Activated CD4-positive, alpha-beta T cell treated with anti-CD3 and anti-CD28 coated beads for 36 hours (primary cell): Measurements from ENCODE around the gene B3GAT3. TPM values are rescaled to one million over a fixed set of nuclear protein-coding genes. Genes with fewer than 3 reads are reported as not detected.

ENCODE experiments used
- ATAC-seq: fragments of 200-7000 bp; cut with Tn5 transposase; one replicate; pipeline ENCODE4 v1.10.0; 2021; ENCODE audit warnings: mild to moderate bottlenecking, moderate library complexity
- CTCF ChIA-PET: fragments of 350-600 bp; sonication (Branson Sonifier 250); formaldehyde crosslinking; loops from one replicate; lab custom pipeline; 2021; ENCODE audit warnings: antibody characterized with exemption; lab: Charles Lee
- POLR2A ChIA-PET: fragments of 350-600 bp; sonication (Branson Sonifier 250); formaldehyde crosslinking; loops from one replicate; lab custom pipeline; 2021; ENCODE audit warnings: antibody characterized with exemption, inconsistent platforms; lab: Charles Lee
- DNase-seq: peaks from one replicate; pipeline ENCODE4 v3.0.0-alpha.2; 2020
- H3K27ac Mint-ChIP-seq: one replicate; pipeline ENCODE4 v1.8.0; 2021; ENCODE audit warnings: mixed read lengths
- H3K27me3 Mint-ChIP-seq: one replicate; pipeline ENCODE4 v1.8.0; 2021; ENCODE audit warnings: mixed read lengths
- H3K36me3 Mint-ChIP-seq: one replicate; pipeline ENCODE4 v1.8.0; 2021; ENCODE audit warnings: low read depth, mixed read lengths
- H3K4me1 Mint-ChIP-seq: one replicate; pipeline ENCODE4 v1.8.0; 2021; ENCODE audit warnings: mixed read lengths
- H3K4me3 Mint-ChIP-seq: one replicate; pipeline ENCODE4 v1.8.0; 2021; ENCODE audit warnings: mild to moderate bottlenecking, moderate library complexity, mixed read lengths
- H3K9me3 Mint-ChIP-seq: one replicate; pipeline ENCODE4 v1.8.0; 2021; ENCODE audit warnings: low read depth, mixed read lengths
- intact Hi-C, 2 experiments: fragments of 100-400 bp; cut with DNase I in 1 of 2; cut with micrococcal nuclease in 1 of 2; formaldehyde crosslinking; loops; one replicate each; pipeline versions ENCODE4 v1.14.2 to v1.15.1; 2022 to 2024; cut with DNase I, micrococcal nuclease
- total RNA-seq, 2 experiments: library from RNA; stranded (reverse); gene quantifications; one replicate each; pipeline ENCODE4 v1.2.3, GENCODE V29; 2021

The B3GAT3 gene
- total RNA-seq, 2 experiments from 2014 or later: 48.7 to 57.5 TPM

GRCh38 chr11:62613291-62613778 lies 8.5 kb downstream of the B3GAT3 start:
- H3K36me3 Mint-ChIP-seq: peaks cover 37% of the 10 kb centered on the region
- CTCF ChIA-PET: interaction anchor here (0.7 to 2.4 kb wide), 5 partner anchors 8 to 43 kb away, joined by 4 to 14 read pairs (median 10); partner anchors contain the start of genes B3GAT3 and MTA2
- H3K4me1 Mint-ChIP-seq: peaks cover 35% of the 10 kb centered on the region
- DNase-seq (no peak), ATAC-seq (no peak)
- H3K27me3 Mint-ChIP-seq: no peaks in the 10 kb centered on the region
- no peaks in the 10 kb centered on the region for H3K9me3 Mint-ChIP-seq
- intact Hi-C loops: loop anchor here (2.0 to 5.0 kb wide), 5 partner anchors 33 to 244 kb away; partner anchors contain the start of genes BSCL2 (in 1 of the 2), C11orf98 (in 1 of the 2), CSKMT (in 1 of the 2) and GANAB (in 1 of the 2)
- peak overlapping the region; percentile 35 for H3K4me3 Mint-ChIP-seq
- peak overlapping the region; percentile 87 for H3K27ac Mint-ChIP-seq
- POLR2A ChIA-PET: interaction anchor here (0.6 to 2.7 kb wide), 3 partner anchors 12 to 198 kb away, joined by 3 to 21 read pairs (median 5); partner anchors contain the start of genes MTA2 and TUT1

- ATAC-seq (peak; percentile 78), DNase-seq (peak; percentile 91)
- H3K27ac Mint-ChIP-seq: peak within 1 kb of the TSS; percentile 90
- CTCF ChIA-PET: interaction anchor here (0.7 to 2.9 kb wide), 14 partner anchors 9 to 52 kb away, joined by 3 to 19 read pairs (median 4); partner anchors contain the start of genes B3GAT3, C11orf98, EEF1G and MTA2
- H3K4me1 Mint-ChIP-seq: peaks cover 37% of the 10 kb centered on the region
- H3K9me3 Mint-ChIP-seq: no peaks in the 10 kb centered on the region
- intact Hi-C loops: loop anchor here (1.0 to 5.0 kb wide), 13 partner anchors 10 to 245 kb away; partner anchors contain the start of genes C11orf98 (in 2 of the 2), CSKMT (in 2 of the 2), GANAB (in 2 of the 2) and BSCL2 (in 1 of the 2)
- H3K36me3 Mint-ChIP-seq: peaks cover 42% of the 10 kb centered on the region
- POLR2A ChIA-PET: interaction anchor here (0.5 to 2.9 kb wide), 7 partner anchors 9 to 229 kb away, joined by 3 to 21 read pairs (median 6); partner anchors contain the start of genes B3GAT3, C11orf98, CSKMT and MTA2
- no peaks in the 10 kb centered on the region for H3K27me3 Mint-ChIP-seq
- H3K4me3 Mint-ChIP-seq: peak within 1 kb of the TSS; percentile 91
Measured at GRCh38 chr11:62612366-62613290, 9.2 kb downstream of the B3GAT3 start, which contains the start of the genes EML3 and ROM1. TSS of gene EML3 (minus strand) at chr11:62612775. CDS start at chr11:62612457, 318 bp downstream. TSS of gene ROM1 (plus strand) at chr11:62613257. CDS start at chr11:62613282, 25 bp downstream.

- CTCF ChIA-PET: interaction anchor here (0.7 to 2.9 kb wide), 17 partner anchors 10 to 106 kb away, joined by 3 to 19 read pairs (median 4); partner anchors contain the start of genes B3GAT3, C11orf98, EEF1G and MTA2
- intact Hi-C loops: loop anchor here (1.0 to 5.0 kb wide), 13 partner anchors 10 to 245 kb away; partner anchors contain the start of genes C11orf98 (in 2 of the 2), CSKMT (in 2 of the 2), GANAB (in 2 of the 2) and BSCL2 (in 1 of the 2)
- Mint-ChIP-seq H3K27ac (peak overlapping the region; percentile 90), H3K9me3 (no peaks in the 10 kb centered on the region), H3K36me3 (peaks cover 44% of the 10 kb centered on the region), H3K27me3 (no peaks in the 10 kb centered on the region), H3K4me3 (peak overlapping the region; percentile 91), H3K4me1 (peaks cover 38% of the 10 kb centered on the region)
- ATAC-seq: peak; percentile 25
- POLR2A ChIA-PET: interaction anchor here (0.6 to 2.9 kb wide), 8 partner anchors 10 to 267 kb away, joined by 3 to 21 read pairs (median 5); partner anchors contain the start of genes B3GAT3, C11orf98, CSKMT and MTA2
- DNase-seq: peak; percentile 72
Measured at GRCh38 chr11:62611705-62612365, 10.0 kb downstream of the B3GAT3 start.

- POLR2A ChIA-PET: interaction anchor here (0.6 to 2.9 kb wide), 8 partner anchors 9 to 267 kb away, joined by 3 to 21 read pairs (median 5); partner anchors contain the start of genes B3GAT3, C11orf98, CSKMT and MTA2
- DNase-seq (peak; percentile 16), ATAC-seq (no peak)
- Mint-ChIP-seq H3K4me3 (peak overlapping the region; percentile 91), H3K27ac (peak overlapping the region; percentile 90), H3K9me3 (no peaks in the 10 kb centered on the region), H3K27me3 (no peaks in the 10 kb centered on the region), H3K36me3 (peaks cover 43% of the 10 kb centered on the region), H3K4me1 (peaks cover 40% of the 10 kb centered on the region)
- CTCF ChIA-PET: interaction anchor here (0.7 to 2.9 kb wide), 16 partner anchors 10 to 105 kb away, joined by 3 to 19 read pairs (median 4); partner anchors contain the start of genes B3GAT3, C11orf98, EEF1G and MTA2
- intact Hi-C loops: loop anchor here (5.0 kb wide), 2 partner anchors 54 to 246 kb away; no protein-coding TSS in a partner anchor
Measured at GRCh38 chr11:62610814-62611704, 10.7 kb downstream of the B3GAT3 start.

GRCh38 chr11:62610403-62610802 lies 11.4 kb downstream of the B3GAT3 start:
- ATAC-seq (no peak), DNase-seq (no peak)
- Mint-ChIP-seq H3K4me1 (peaks cover 40% of the 10 kb centered on the region), H3K9me3 (no peaks in the 10 kb centered on the region), H3K36me3 (peaks cover 42% of the 10 kb centered on the region), H3K27ac (peak overlapping the region; percentile 81), H3K27me3 (no peaks in the 10 kb centered on the region), H3K4me3 (peak overlapping the region; percentile 91)
- intact Hi-C loops: loop anchor here (5.0 kb wide), 2 partner anchors 53 to 247 kb away; no protein-coding TSS in a partner anchor
- CTCF ChIA-PET: interaction anchor here (0.6 to 2.9 kb wide), 4 partner anchors 17 to 67 kb away, joined by 3 to 19 read pairs (median 6); partner anchors contain the start of gene TUT1
- POLR2A ChIA-PET: interaction anchor here (0.9 to 2.9 kb wide), 2 partner anchors 9 to 19 kb away, joined by 5 to 11 read pairs; partner anchors contain the start of genes MTA2 and TUT1

- peaks cover 30% of the 10 kb centered on the region for H3K4me1 Mint-ChIP-seq
- DNase-seq (no peak), ATAC-seq (no peak)
- no peaks in the 10 kb centered on the region for H3K9me3 Mint-ChIP-seq
- intact Hi-C loops: loop anchor here in 1 of 2 experiments (10.0 kb wide), 1 partner anchor 1636 kb away; the partner anchor contains the start of genes FKBP2 and PPP1R14B
- H3K27ac Mint-ChIP-seq: no peak overlapping the region
- H3K4me3 Mint-ChIP-seq: no peak overlapping the region
- H3K27me3 Mint-ChIP-seq: no peaks in the 10 kb centered on the region
- CTCF ChIA-PET: interaction anchor here (0.6 to 1.8 kb wide), 4 partner anchors 17 to 110 kb away, joined by 3 to 9 read pairs (median 4); partner anchors contain the start of gene TUT1
- H3K36me3 Mint-ChIP-seq: peaks cover 51% of the 10 kb centered on the region
- POLR2A ChIA-PET: no interaction called here
Measured at GRCh38 chr11:62608776-62609175, 13.0 kb downstream of the B3GAT3 start.

- peak; percentile 22 for DNase-seq
- intact Hi-C loops: loop anchor here in 1 of 2 experiments (10.0 kb wide), 1 partner anchor 1637 kb away; the partner anchor contains the start of genes FKBP2 and PPP1R14B
- H3K27ac Mint-ChIP-seq: no peak overlapping the region
- H3K9me3 Mint-ChIP-seq: no peaks in the 10 kb centered on the region
- H3K36me3 Mint-ChIP-seq: peaks cover 62% of the 10 kb centered on the region
- POLR2A ChIA-PET: interaction anchor here (0.6 to 0.7 kb wide), 3 partner anchors 8 to 233 kb away, joined by 3 to 6 read pairs (median 4); no protein-coding TSS in a partner anchor
- CTCF ChIA-PET: interaction anchor here (1.1 to 1.8 kb wide), 3 partner anchors 10 to 52 kb away, joined by 4 to 9 read pairs (median 6); partner anchors contain the start of gene TUT1
- H3K4me1 Mint-ChIP-seq: peaks cover 34% of the 10 kb centered on the region
- no peaks in the 10 kb centered on the region for H3K27me3 Mint-ChIP-seq
- ATAC-seq: no peak
- H3K4me3 Mint-ChIP-seq: no peak overlapping the region
Measured at GRCh38 chr11:62607714-62608113, 14.1 kb downstream of the B3GAT3 start.

- ChIA-PET POLR2A (interaction anchor here (1.2 kb wide), 1 partner anchor 14 kb away, joined by 4 read pairs; the partner anchor contains the start of gene TUT1), CTCF (no interaction called here)
- H3K4me1 Mint-ChIP-seq: peaks cover 38% of the 10 kb centered on the region
- H3K36me3 Mint-ChIP-seq: peaks cover 67% of the 10 kb centered on the region
- ATAC-seq: no peak
- no peak for DNase-seq
- no peaks in the 10 kb centered on the region for H3K27me3 Mint-ChIP-seq
- H3K27ac Mint-ChIP-seq: no peak overlapping the region
- H3K4me3 Mint-ChIP-seq: no peak overlapping the region
- intact Hi-C loops: loop anchor here in 1 of 2 experiments (10.0 kb wide), 1 partner anchor 1639 kb away; the partner anchor contains the start of genes FKBP2 and PPP1R14B
- no peaks in the 10 kb centered on the region for H3K9me3 Mint-ChIP-seq
Measured at GRCh38 chr11:62605902-62606301, 15.9 kb downstream of the B3GAT3 start.

- POLR2A ChIA-PET: interaction anchor here (1.2 kb wide), 1 partner anchor 14 kb away, joined by 4 read pairs; the partner anchor contains the start of gene TUT1
- Mint-ChIP-seq H3K9me3 (no peaks in the 10 kb centered on the region), H3K4me1 (peaks cover 35% of the 10 kb centered on the region), H3K4me3 (no peak overlapping the region), H3K36me3 (peaks cover 67% of the 10 kb centered on the region), H3K27ac (no peak overlapping the region), H3K27me3 (no peaks in the 10 kb centered on the region)
- intact Hi-C loops: loop anchor here in 1 of 2 experiments (10.0 kb wide), 1 partner anchor 1639 kb away; the partner anchor contains the start of genes FKBP2 and PPP1R14B
- DNase-seq (no peak), ATAC-seq (no peak)
- CTCF ChIA-PET: no interaction called here
Measured at GRCh38 chr11:62605467-62605866, 16.3 kb downstream of the B3GAT3 start.
